RWPE2 (cell line): ENCODE data around the gene TCAP.
A peak's percentile ranks its signal among the peaks of the same experiment; 100 is the strongest.

Experiments used
- ATAC-seq: fragments of 200-7000 bp; cut with Tn5 transposase; 3 replicates; pipeline ENCODE4 v1.9.1; 2021; ENCODE audit warnings: low read depth
- DNase-seq: peaks from one replicate; pipeline ENCODE4 v3.0.0-alpha.2; 2020; ENCODE audit warnings: low spot score
- H3K27ac ChIP-seq: fragments of 450-650 bp; 2 replicates; pipeline ENCODE4 v1.5.1; 2017; ENCODE audit warnings: mild to moderate bottlenecking; ENCODE audit not compliant: poor library complexity, severe bottlenecking
- H3K27me3 ChIP-seq: fragments of 250-450 bp; sonication (Bioruptor Pico); 2 replicates; pipeline ENCODE4 v1.5.1; 2021; ENCODE audit warnings: mild to moderate bottlenecking, moderate library complexity; ENCODE audit not compliant: insufficient read depth, poor library complexity, severe bottlenecking
- H3K36me3 ChIP-seq: fragments of 250-450 bp; sonication (Bioruptor Pico); 2 replicates; pipeline ENCODE4 v1.5.1; 2020; ENCODE audit warnings: low read depth, mild to moderate bottlenecking, moderate library complexity
- H3K4me1 ChIP-seq: fragments of 250-450 bp; sonication (Bioruptor Pico); 2 replicates; pipeline ENCODE4 v1.5.1; 2021; ENCODE audit warnings: mild to moderate bottlenecking, moderate library complexity; ENCODE audit not compliant: insufficient read depth, poor library complexity, severe bottlenecking
- H3K4me3 ChIP-seq: fragments of 250-450 bp; sonication (Bioruptor Pico); 2 replicates; pipeline ENCODE4 v1.5.1; 2021; ENCODE audit warnings: mild to moderate bottlenecking, moderate library complexity; ENCODE audit not compliant: severe bottlenecking
- H3K9me3 ChIP-seq: fragments of 250-450 bp; sonication (Bioruptor Pico); 2 replicates; pipeline ENCODE4 v1.5.1; 2021; ENCODE audit warnings: mild to moderate bottlenecking, moderate library complexity; ENCODE audit not compliant: severe bottlenecking
- CTCF ChIP-seq: fragments of 450-650 bp; IDR thresholded peaks from one replicate; pipeline ENCODE4 v1.5.1; 2017; ENCODE audit warnings: mild to moderate bottlenecking, moderate library complexity; ENCODE audit not compliant: poor library complexity, severe bottlenecking

The TCAP gene

GRCh38 chr17:39664581-39665561 lies at the start of gene TCAP:
Gene TCAP, plus strand, starts transcription at chr17:39665349. Its CDS starts 11 bp downstream, at chr17:39665360.
- H3K27ac ChIP-seq: no peak within 1 kb of the TSS
- H3K4me1 ChIP-seq: no peaks in the 10 kb centered on the region
- H3K4me3 ChIP-seq: no peak within 1 kb of the TSS
- no peaks in the 10 kb centered on the region; the same call in 1 of the 2 replicates for H3K36me3 ChIP-seq
- no peaks in the 10 kb centered on the region for H3K9me3 ChIP-seq
- ATAC-seq: no peak
- peaks cover 4% of the 10 kb centered on the region for H3K27me3 ChIP-seq
- no peak for TF ChIP-seq CTCF
- no peak for DNase-seq

GRCh38 chr17:39615434-39615833 lies 49.7 kb upstream of the TCAP start:
- Histone ChIP-seq H3K9me3 (no peaks in the 10 kb centered on the region), H3K36me3 (no peaks in the 10 kb centered on the region), H3K4me1 (no peaks in the 10 kb centered on the region), H3K27me3 (no peaks in the 10 kb centered on the region), H3K27ac (no peak overlapping the region), H3K4me3 (no peak overlapping the region)
- TF ChIP-seq CTCF: no peak
- ATAC-seq: no peak
- DNase-seq: no peak

- no peaks in the 10 kb centered on the region for H3K36me3 ChIP-seq
- no peak for TF ChIP-seq CTCF
- H3K9me3 ChIP-seq: no peaks in the 10 kb centered on the region
- no peaks in the 10 kb centered on the region for H3K27me3 ChIP-seq
- no peak for ATAC-seq
- H3K4me3 ChIP-seq: no peak overlapping the region
- no peak overlapping the region for H3K27ac ChIP-seq
- no peaks in the 10 kb centered on the region for H3K4me1 ChIP-seq
- DNase-seq: no peak
These were observed 48.1 kb upstream of the TCAP start for GRCh38 chr17:39617100-39617445.

- ATAC-seq: peak; percentile 57
- H3K27me3 ChIP-seq: no peaks in the 10 kb centered on the region
- no peaks in the 10 kb centered on the region for H3K36me3 ChIP-seq
- peak; percentile 82 for DNase-seq
- no peaks in the 10 kb centered on the region for H3K4me1 ChIP-seq
- H3K9me3 ChIP-seq: no peaks in the 10 kb centered on the region
- no peak for TF ChIP-seq CTCF
- H3K27ac ChIP-seq: peak overlapping the region; percentile 42
- H3K4me3 ChIP-seq: peak overlapping the region; percentile 53
These were observed 47.5 kb upstream of the TCAP start for GRCh38 chr17:39617446-39618245.
